ENCODE results near the gene THEMIS2.
"Not testable (repeated sequence)": the region's sequence is repeated elsewhere in the genome, so short reads cannot be mapped to it uniquely, and the experiment has no call there.

The THEMIS2 gene

DNA sequence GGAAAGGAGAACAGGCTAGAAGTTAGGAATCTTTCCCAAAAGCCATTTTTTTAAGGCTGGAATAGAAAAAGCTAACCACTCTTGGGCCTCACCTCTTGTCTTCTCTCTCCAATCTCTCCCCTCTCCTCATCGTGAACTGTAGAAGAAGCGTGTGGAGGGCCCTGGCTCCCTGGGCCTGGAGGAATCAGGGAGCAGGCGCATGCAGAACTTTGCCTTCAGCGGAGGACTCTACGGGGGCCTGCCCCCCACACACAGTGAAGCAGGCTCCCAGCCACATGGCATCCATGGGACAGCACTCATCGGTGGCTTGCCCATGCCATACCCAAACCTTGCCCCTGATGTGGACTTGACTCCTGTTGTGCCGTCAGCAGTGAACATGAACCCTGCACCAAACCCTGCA is 22.4 kb upstream of the THEMIS2 start:
- DNase-seq, result no peak
- no peaks in the 10 kb centered on the region for H3K27me3 ChIP-seq (replicated peaks)
- H3K4me3 ChIP-seq (ENCODE audit: low read depth, low read length), result no peak overlapping the region
- TF ChIP-seq, protein P1, sequence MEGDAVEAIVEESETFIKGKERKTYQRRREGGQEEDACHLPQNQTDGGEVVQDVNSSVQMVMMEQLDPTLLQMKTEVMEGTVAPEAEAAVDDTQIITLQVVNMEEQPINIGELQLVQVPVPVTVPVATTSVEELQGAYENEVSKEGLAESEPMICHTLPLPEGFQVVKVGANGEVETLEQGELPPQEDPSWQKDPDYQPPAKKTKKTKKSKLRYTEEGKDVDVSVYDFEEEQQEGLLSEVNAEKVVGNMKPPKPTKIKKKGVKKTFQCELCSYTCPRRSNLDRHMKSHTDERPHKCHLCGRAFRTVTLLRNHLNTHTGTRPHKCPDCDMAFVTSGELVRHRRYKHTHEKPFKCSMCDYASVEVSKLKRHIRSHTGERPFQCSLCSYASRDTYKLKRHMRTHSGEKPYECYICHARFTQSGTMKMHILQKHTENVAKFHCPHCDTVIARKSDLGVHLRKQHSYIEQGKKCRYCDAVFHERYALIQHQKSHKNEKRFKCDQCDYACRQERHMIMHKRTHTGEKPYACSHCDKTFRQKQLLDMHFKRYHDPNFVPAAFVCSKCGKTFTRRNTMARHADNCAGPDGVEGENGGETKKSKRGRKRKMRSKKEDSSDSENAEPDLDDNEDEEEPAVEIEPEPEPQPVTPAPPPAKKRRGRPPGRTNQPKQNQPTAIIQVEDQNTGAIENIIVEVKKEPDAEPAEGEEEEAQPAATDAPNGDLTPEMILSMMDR (IDR thresholded peaks at IDR 0.05; ENCODE audit: low read depth, low read length, missing control alignments), result no peak
- H3K36me3 ChIP-seq (replicated peaks), result peaks cover 50% of the 10 kb centered on the region
- in situ Hi-C loops (cut with HindIII; ENCODE audit: low pct_ligation_motif_present, low sequenced_read_pairs), result loop anchor here (10.0 kb wide), 1 partner anchor 135 kb away; no protein-coding TSS in a partner anchor
- no peak overlapping the region for H3K27ac ChIP-seq

- Histone ChIP-seq H3K4me3 (ENCODE audit: low read depth, low read length) (no peak overlapping the region), H3K27ac (no peak overlapping the region), H3K36me3 (replicated peaks) (peaks cover 16% of the 10 kb centered on the region), H3K27me3 (replicated peaks) (no peaks in the 10 kb centered on the region)
- in situ Hi-C loops (cut with HindIII; ENCODE audit: low pct_ligation_motif_present, low sequenced_read_pairs), result loop anchor here (10.0 kb wide), 1 partner anchor 130 kb away; no protein-coding TSS in a partner anchor
- TF ChIP-seq, protein P1 (IDR thresholded peaks at IDR 0.05; ENCODE audit: low read depth, low read length, missing control alignments), result no peak
- DNase-seq, result no peak
These were observed 17.3 kb upstream of the THEMIS2 start for GRCh38 chr1:27855085-27855484.

DNA sequence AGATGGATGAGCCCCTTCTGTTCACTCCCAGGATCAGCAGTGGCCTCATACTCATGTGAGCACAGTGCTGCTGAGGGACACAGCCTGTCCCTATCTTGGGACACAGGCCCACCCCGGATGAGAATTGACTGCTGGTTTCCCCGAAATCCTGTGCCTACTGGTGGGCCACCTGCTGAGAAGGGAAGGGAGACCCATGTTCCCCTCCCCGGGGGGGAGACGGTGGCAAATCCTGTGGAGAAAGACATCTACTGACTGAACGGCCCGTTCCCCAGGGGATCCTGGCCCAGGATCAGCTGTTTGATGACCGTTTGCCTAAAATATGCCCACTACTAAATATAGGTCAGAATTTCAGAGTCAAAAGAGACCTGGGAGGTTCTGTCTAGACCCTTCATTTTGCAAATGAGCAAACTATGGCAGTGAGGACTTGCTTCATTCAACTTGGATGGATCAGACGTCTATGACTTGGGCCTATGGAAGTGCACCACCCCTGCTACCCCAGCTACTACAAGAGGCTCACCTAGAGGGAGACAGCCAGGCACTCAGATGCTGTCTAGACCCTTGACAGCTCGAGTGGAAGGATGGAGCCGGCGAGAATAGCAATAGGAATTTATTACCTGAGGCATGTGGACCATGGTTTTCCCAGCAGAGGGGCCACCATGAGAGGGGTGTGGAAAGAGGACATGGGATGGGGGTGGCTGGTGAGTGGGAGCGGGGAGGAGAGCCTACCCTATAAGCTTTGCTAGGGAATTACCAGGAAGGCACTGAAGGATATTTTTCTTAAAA is 15.6 kb upstream of the THEMIS2 start:
- peaks cover under 1% of the 10 kb centered on the region for H3K36me3 ChIP-seq (replicated peaks)
- no peak for DNase-seq
- TF ChIP-seq, protein P1 (IDR thresholded peaks at IDR 0.05; ENCODE audit: low read depth, low read length, missing control alignments), result no peak
- H3K27ac ChIP-seq, result no peak overlapping the region
- in situ Hi-C loops (cut with HindIII; ENCODE audit: low pct_ligation_motif_present, low sequenced_read_pairs), result loop anchor here (10.0 kb wide), 1 partner anchor 128 kb away; no protein-coding TSS in a partner anchor
- no peaks in the 10 kb centered on the region for H3K27me3 ChIP-seq (replicated peaks)
- H3K4me3 ChIP-seq (ENCODE audit: low read depth, low read length), result no peak overlapping the region

GRCh38 chr1:27857552-27857951 is 14.8 kb upstream of the THEMIS2 start:
- not testable (repeated sequence) for H3K36me3 ChIP-seq (replicated peaks); H3K27me3 ChIP-seq (replicated peaks); H3K4me3 ChIP-seq (ENCODE audit: low read depth, low read length); DNase-seq; H3K27ac ChIP-seq
- in situ Hi-C loops (cut with HindIII; ENCODE audit: low pct_ligation_motif_present, low sequenced_read_pairs), result loop anchor here (10.0 kb wide), 1 partner anchor 127 kb away; no protein-coding TSS in a partner anchor

- Histone ChIP-seq H3K36me3 (replicated peaks) (no peaks in the 10 kb centered on the region), H3K4me3 (ENCODE audit: low read depth, low read length) (no peak overlapping the region), H3K27ac (no peak overlapping the region), H3K27me3 (replicated peaks) (no peaks in the 10 kb centered on the region)
- DNase-seq, result peak; percentile 82
- in situ Hi-C loops (cut with HindIII; ENCODE audit: low pct_ligation_motif_present, low sequenced_read_pairs), result loop anchor here (10.0 kb wide), 1 partner anchor 126 kb away; no protein-coding TSS in a partner anchor
- TF ChIP-seq, protein P1 (IDR thresholded peaks at IDR 0.05; ENCODE audit: low read depth, low read length, missing control alignments), result peak; percentile 99
These were observed 14.0 kb upstream of the THEMIS2 start for GRCh38 chr1:27858072-27858948.

Measured in brain microvascular endothelial cell (primary cell).